ENCODE results near the gene MEAF6. TPM values are rescaled to one million over a fixed set of nuclear protein-coding genes. Genes with fewer than 3 reads are reported as not detected.
"Not testable (repeated sequence)": the region's sequence is repeated elsewhere in the genome, so short reads cannot be mapped to it uniquely, and the experiment has no call there.

Gene MEAF6
- total and polyA plus RNA-seq, 7 donors, result 27.2 to 109 (median 35.4) TPM

DNA sequence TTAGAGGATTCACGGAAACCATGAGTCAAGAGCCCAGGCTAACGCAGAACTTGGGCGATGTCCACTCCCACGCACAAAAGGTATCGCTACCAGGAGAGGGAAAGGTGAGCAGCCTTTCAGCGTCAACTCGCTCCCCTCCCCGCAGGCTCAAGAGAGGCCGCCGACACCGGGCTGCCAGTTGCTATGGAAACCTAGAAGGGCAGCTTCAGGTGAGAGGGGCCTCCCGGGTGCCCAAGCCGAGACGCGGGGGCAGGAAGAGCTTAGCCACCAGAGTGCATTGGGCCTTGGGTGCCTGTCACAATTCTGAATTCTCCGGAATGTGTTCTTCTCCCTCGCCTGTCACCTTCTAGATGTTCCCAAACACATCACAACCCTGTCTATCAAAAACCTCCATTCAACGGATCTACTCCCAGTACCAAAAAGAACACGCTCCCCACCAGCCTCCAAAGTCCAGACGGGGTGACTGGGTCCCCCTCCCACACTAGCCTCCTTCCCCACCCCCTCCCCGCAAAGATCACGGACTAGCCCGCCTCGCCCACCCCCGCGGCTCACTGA lies 694 bp downstream of the MEAF6 start:
- Histone ChIP-seq H3K4me1 (peaks cover 14% of the 10 kb centered on the region), H3K27ac (peak overlapping the region; percentile 96), H3K9me3 (no peaks in the 10 kb centered on the region), H3K27me3 (ENCODE audit: insufficient read depth in 3 of 3, low read length in 2 of 3) (no peaks in the 10 kb centered on the region), H3K4me3 (peak overlapping the region; percentile 91), H3K36me3 (ENCODE audit: insufficient read depth in 1 of 2, low read depth in 1 of 2) (peaks cover 0 to 42% of the 10 kb centered on the region in 2 donors)
- DNase-seq, result no peak
- TF ChIP-seq, protein P1, sequence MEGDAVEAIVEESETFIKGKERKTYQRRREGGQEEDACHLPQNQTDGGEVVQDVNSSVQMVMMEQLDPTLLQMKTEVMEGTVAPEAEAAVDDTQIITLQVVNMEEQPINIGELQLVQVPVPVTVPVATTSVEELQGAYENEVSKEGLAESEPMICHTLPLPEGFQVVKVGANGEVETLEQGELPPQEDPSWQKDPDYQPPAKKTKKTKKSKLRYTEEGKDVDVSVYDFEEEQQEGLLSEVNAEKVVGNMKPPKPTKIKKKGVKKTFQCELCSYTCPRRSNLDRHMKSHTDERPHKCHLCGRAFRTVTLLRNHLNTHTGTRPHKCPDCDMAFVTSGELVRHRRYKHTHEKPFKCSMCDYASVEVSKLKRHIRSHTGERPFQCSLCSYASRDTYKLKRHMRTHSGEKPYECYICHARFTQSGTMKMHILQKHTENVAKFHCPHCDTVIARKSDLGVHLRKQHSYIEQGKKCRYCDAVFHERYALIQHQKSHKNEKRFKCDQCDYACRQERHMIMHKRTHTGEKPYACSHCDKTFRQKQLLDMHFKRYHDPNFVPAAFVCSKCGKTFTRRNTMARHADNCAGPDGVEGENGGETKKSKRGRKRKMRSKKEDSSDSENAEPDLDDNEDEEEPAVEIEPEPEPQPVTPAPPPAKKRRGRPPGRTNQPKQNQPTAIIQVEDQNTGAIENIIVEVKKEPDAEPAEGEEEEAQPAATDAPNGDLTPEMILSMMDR (IDR thresholded peaks at IDR 0.05), result no peak
- intact Hi-C loops (cut with DNase I), result no loop called here
- ATAC-seq, result peak in 2 of 4 donors; percentile 5 to 6
- 6 to 7% (median 6%) methylated on average over 24 to 26 of the region's 26 CpGs for WGBS, 3 donors

DNA sequence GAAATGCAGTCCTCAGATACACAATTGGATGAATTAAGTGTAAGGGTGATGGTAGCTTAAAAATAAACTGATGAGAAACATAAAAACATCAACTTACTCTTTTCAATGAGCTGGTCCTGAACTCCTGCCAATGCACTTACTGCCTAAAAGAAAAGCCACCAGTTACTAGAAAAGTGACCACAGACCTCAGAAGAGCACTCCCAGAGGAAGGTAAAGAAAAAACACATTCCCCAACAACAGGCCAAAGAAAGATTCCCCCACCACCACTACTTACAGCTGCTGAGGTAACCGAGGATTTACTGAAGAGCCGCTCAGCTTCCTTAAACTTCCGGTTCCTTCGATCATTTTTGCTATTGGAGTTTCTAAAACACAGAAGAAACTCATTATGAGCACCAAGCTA lies 5.4 kb downstream of the MEAF6 start:
- DNase-seq (no peak), ATAC-seq (no peak)
- Histone ChIP-seq H3K9me3 (no peaks in the 10 kb centered on the region), H3K27ac (no peak overlapping the region), H3K27me3 (ENCODE audit: insufficient read depth in 3 of 3, low read length in 2 of 3) (no peaks in the 10 kb centered on the region), H3K4me3 (no peak overlapping the region), H3K36me3 (ENCODE audit: insufficient read depth in 1 of 2, low read depth in 1 of 2) (peaks cover 4 to 86% of the 10 kb centered on the region in 2 donors), H3K4me1 (peaks cover 7% of the 10 kb centered on the region)
- TF ChIP-seq, protein P1 (IDR thresholded peaks at IDR 0.05), result no peak
- WGBS, 3 donors, result 81 to 88% (median 83%) methylated on average over 4 of the region's 4 CpGs
- intact Hi-C loops (cut with DNase I), result no loop called here

DNA sequence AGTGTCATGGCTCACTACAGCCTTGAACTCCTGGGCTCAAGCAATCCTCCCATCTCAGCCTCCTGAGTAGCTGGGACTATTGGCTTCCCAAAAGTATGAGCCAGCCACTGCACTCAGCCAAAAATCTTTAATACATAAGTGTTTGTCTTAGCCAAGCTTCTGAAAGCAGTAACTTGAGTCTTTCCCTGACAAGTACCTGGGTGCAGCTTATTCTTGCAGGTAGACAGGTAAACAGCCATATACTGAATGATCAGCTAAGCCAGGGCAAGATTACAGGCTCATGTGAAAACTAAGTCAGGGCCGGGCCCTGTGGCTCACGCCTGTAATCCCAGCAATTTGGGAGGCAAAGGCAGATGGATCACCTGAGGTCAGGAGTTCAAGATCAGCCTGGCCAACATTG lies 7.8 kb downstream of the MEAF6 start:
- Histone ChIP-seq H3K27me3 (ENCODE audit: insufficient read depth in 3 of 3, low read length in 2 of 3) (no peaks in the 10 kb centered on the region), H3K36me3 (ENCODE audit: insufficient read depth in 1 of 2, low read depth in 1 of 2) (peaks cover 4 to 91% of the 10 kb centered on the region in 2 donors), H3K4me1 (no peaks in the 10 kb centered on the region), H3K27ac (no peak overlapping the region), H3K4me3 (no peak overlapping the region), H3K9me3 (no peaks in the 10 kb centered on the region)
- TF ChIP-seq, protein P1 (IDR thresholded peaks at IDR 0.05), result no peak
- WGBS, 3 donors, result 94 to 98% (median 95%) methylated on average over 2 of the region's 2 CpGs
- no peak for DNase-seq
- no peak for ATAC-seq
- intact Hi-C loops (cut with DNase I), result no loop called here

DNA sequence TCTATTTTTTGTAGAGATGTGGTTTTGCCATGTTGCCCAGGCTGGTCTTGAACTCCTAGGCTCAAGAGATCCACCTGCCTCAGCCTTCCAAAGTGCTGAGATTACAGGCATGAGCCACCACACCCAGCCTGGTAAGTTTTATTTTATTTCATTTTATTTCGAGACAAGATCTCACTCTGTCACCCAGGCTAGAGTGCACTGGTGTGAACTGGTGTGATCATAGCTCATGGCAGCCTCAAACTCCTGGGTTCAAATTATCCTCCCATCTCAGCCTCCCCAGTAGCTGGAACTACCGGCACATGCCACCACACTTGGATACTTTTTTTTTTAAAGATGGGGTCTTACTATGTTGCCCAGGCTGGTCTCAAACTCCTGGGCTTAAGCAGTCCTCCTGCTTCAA lies 11.8 kb downstream of the MEAF6 start:
- DNase-seq; H3K9me3 ChIP-seq; ATAC-seq; H3K4me3 ChIP-seq; H3K27me3 ChIP-seq (ENCODE audit: insufficient read depth in 3 of 3, low read length in 2 of 3); H3K4me1 ChIP-seq; H3K27ac ChIP-seq: not testable (repeated sequence)
- H3K36me3 ChIP-seq (ENCODE audit: insufficient read depth in 1 of 2, low read depth in 1 of 2), result peaks cover 4 to 77% of the 10 kb centered on the region in 2 donors
- intact Hi-C loops (cut with DNase I), result loop anchor here in 1 of 2 donors (5.0 kb wide), 1 partner anchor 90 kb away; no protein-coding TSS in a partner anchor
- 97 to 98% (median 98%) methylated on average over 2 of the region's 2 CpGs for WGBS, 3 donors

DNA sequence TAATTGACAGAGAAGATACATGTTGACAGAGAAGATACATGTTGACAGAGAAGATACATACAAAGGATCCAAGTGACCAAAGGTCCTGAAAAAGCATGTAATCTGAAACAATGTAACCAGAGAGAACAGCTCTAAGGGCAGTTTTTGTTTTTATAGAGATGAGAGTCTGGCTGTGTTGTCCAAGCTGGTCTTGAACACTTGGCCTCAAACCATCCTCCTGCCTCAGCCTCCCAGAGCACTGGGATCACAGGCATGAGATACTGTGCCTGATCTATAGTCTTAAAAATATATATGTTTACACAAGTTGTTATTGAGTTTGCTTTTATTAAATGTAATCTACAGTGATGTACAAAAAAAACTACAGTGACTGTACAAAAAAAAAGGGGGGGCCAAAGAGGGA lies 12.5 kb downstream of the MEAF6 start:
- Histone ChIP-seq H3K27me3 (ENCODE audit: insufficient read depth in 3 of 3, low read length in 2 of 3) (no peaks in the 10 kb centered on the region), H3K9me3 (no peaks in the 10 kb centered on the region), H3K27ac (no peak overlapping the region), H3K4me3 (no peak overlapping the region), H3K4me1 (peaks cover 9% of the 10 kb centered on the region), H3K36me3 (ENCODE audit: insufficient read depth in 1 of 2, low read depth in 1 of 2) (peaks cover 4 to 70% of the 10 kb centered on the region in 2 donors)
- DNase-seq, result no peak
- TF ChIP-seq, protein P1 (IDR thresholded peaks at IDR 0.05), result no peak
- ATAC-seq, result no peak
- intact Hi-C loops (cut with DNase I), result loop anchor here in 1 of 2 donors (5.0 kb wide), 1 partner anchor 90 kb away; no protein-coding TSS in a partner anchor
